Right lobe of liver (tissue), 4 donors: ENCODE results near the gene MRPL40.

Source experiments
- POLR2A ChIP-seq: fragments of 450-650 bp; IDR thresholded peaks from one replicate; pipeline ENCODE4 v1.6.1; 2017; ENCODE audit warnings: antibody characterized with exemption, mild to moderate bottlenecking
- TF ChIP-seq, protein P1 (sequence below), 4 donors: fragments of 200-600 bp in 3 of 4; fragments of 450-650 bp in 1 of 4; IDR thresholded peaks; one replicate each; pipeline versions ENCODE4 v1.5.1 to v1.8.0; 2016 to 2022; ENCODE audit warnings: antibody characterized with exemption in 4 of 4, mild to moderate bottlenecking in 2 of 4
- donor health status: DM: no; HTN: no; CAD: no.
- donor health status: DM: no; HTN: no; CAD: no.
- donor health status: DM: no; HTN: yes; CAD: no.

DNA sequence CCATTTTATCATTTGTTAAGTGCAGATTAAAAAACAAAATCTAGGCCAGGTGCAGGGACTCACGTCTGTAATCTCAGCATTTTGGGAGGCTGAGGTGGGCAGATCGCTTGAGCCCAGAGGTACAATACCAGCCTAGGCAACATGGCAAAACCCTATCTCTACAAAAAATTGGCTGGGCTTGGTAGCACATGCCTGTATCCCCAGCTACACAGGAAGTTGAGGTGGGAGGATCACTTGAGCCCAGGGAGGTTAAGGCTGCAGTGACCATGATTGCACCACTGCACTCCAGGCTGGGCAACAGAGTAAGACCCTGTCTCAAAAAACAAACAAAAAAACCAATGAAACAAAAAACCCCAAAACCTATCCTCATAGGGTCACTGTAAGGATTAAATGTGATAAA, 33.7 kb upstream of the MRPL40 start:
- TF ChIP-seq, protein P1, sequence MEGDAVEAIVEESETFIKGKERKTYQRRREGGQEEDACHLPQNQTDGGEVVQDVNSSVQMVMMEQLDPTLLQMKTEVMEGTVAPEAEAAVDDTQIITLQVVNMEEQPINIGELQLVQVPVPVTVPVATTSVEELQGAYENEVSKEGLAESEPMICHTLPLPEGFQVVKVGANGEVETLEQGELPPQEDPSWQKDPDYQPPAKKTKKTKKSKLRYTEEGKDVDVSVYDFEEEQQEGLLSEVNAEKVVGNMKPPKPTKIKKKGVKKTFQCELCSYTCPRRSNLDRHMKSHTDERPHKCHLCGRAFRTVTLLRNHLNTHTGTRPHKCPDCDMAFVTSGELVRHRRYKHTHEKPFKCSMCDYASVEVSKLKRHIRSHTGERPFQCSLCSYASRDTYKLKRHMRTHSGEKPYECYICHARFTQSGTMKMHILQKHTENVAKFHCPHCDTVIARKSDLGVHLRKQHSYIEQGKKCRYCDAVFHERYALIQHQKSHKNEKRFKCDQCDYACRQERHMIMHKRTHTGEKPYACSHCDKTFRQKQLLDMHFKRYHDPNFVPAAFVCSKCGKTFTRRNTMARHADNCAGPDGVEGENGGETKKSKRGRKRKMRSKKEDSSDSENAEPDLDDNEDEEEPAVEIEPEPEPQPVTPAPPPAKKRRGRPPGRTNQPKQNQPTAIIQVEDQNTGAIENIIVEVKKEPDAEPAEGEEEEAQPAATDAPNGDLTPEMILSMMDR (IDR thresholded peaks at IDR 0.05), result no peak
- TF ChIP-seq POLR2A, result no peak
